ENCODE data around the gene FBXL16.
A peak's percentile ranks its signal among the peaks of the same experiment; 100 is the strongest.
"Not testable (repeated sequence)": the region's sequence is repeated elsewhere in the genome, so short reads cannot be mapped to it uniquely, and the experiment has no call there.

Gene FBXL16

GRCh38 chr16:743794-744500 lies 38.3 kb upstream of the FBXL16 start:
- Histone ChIP-seq H3K27me3 (ENCODE audit: control insufficient read depth, low read length) (no peaks in the 10 kb centered on the region), H3K9me3 (ENCODE audit: control insufficient read depth, insufficient read depth, low read length) (no peaks in the 10 kb centered on the region), H3K4me2 (ENCODE audit: low read length) (no peak overlapping the region), H3F3A (ENCODE audit: control insufficient read depth, insufficient read depth) (peaks cover 6% of the 10 kb centered on the region; the same call in 1 of the 2 replicates), H3K4me3 (ENCODE audit: low read length) (no peak overlapping the region), H3K79me2 (ENCODE audit: control insufficient read depth, low read length) (peaks cover 17% of the 10 kb centered on the region), H3K36me3 (ENCODE audit: control insufficient read depth, low read length) (peaks cover 15% of the 10 kb centered on the region), H3K27ac (ENCODE audit: low read depth, low read length) (no peak overlapping the region), H4K20me1 (ENCODE audit: control insufficient read depth, insufficient read depth, low read depth, low read length) (no peaks in the 10 kb centered on the region), H3K4me1 (ENCODE audit: control insufficient read depth, low read length) (peaks cover 20% of the 10 kb centered on the region), H3K9me2 (replicated peaks; ENCODE audit: control insufficient read depth, low read length) (no peaks in the 10 kb centered on the region)
- no peak for TF ChIP-seq EZH2phosphoT487 (IDR thresholded peaks at IDR 0.05; ENCODE audit: borderline replicate concordance, low read length)
- TF ChIP-seq CTCF (IDR thresholded peaks at IDR 0.05; ENCODE audit: low read depth, low read length, poor library complexity, severe bottlenecking): peak; percentile 52

GRCh38 chr16:742894-743293 lies 37.3 kb upstream of the FBXL16 start:
- H3K27me3 ChIP-seq (ENCODE audit: control insufficient read depth, low read length); H4K20me1 ChIP-seq (ENCODE audit: control insufficient read depth, insufficient read depth, low read depth, low read length); H3K4me2 ChIP-seq (ENCODE audit: low read length); H3K9me2 ChIP-seq (replicated peaks; ENCODE audit: control insufficient read depth, low read length); H3K27ac ChIP-seq (ENCODE audit: low read depth, low read length); H3K9me3 ChIP-seq (ENCODE audit: control insufficient read depth, insufficient read depth, low read length); H3K4me3 ChIP-seq (ENCODE audit: low read length): not testable (repeated sequence)
- Histone ChIP-seq H3F3A (ENCODE audit: control insufficient read depth, insufficient read depth) (peaks cover 12% of the 10 kb centered on the region), H3K4me1 (ENCODE audit: control insufficient read depth, low read length) (peaks cover 29% of the 10 kb centered on the region), H3K36me3 (ENCODE audit: control insufficient read depth, low read length) (peaks cover 21% of the 10 kb centered on the region), H3K79me2 (ENCODE audit: control insufficient read depth, low read length) (peaks cover 17% of the 10 kb centered on the region)

- Histone ChIP-seq H3K27me3 (ENCODE audit: control insufficient read depth, low read length) (no peaks in the 10 kb centered on the region), H3K4me2 (ENCODE audit: low read length) (peak overlapping the region; percentile 100; the same call in 1 of the 2 replicates), H3K27ac (ENCODE audit: low read depth, low read length) (no peak overlapping the region), H3K36me3 (ENCODE audit: control insufficient read depth, low read length) (peaks cover 27% of the 10 kb centered on the region), H3K9me2 (replicated peaks; ENCODE audit: control insufficient read depth, low read length) (no peaks in the 10 kb centered on the region), H3K4me3 (ENCODE audit: low read length) (no peak overlapping the region), H3F3A (ENCODE audit: control insufficient read depth, insufficient read depth) (peaks cover 15% of the 10 kb centered on the region), H4K20me1 (ENCODE audit: control insufficient read depth, insufficient read depth, low read depth, low read length) (no peaks in the 10 kb centered on the region), H3K9me3 (ENCODE audit: control insufficient read depth, insufficient read depth, low read length) (no peaks in the 10 kb centered on the region), H3K79me2 (ENCODE audit: control insufficient read depth, low read length) (peaks cover 21% of the 10 kb centered on the region), H3K4me1 (ENCODE audit: control insufficient read depth, low read length) (peaks cover 37% of the 10 kb centered on the region)
- TF ChIP-seq CTCF (IDR thresholded peaks at IDR 0.05; ENCODE audit: low read depth, low read length, poor library complexity, severe bottlenecking): no peak
- TF ChIP-seq EZH2phosphoT487 (IDR thresholded peaks at IDR 0.05; ENCODE audit: borderline replicate concordance, low read length): no peak
Observed at GRCh38 chr16:741986-742629, 36.5 kb upstream of the FBXL16 start.
